Measurements from ENCODE around the gene NPNT. TPM values are rescaled to one million over a fixed set of nuclear protein-coding genes. Genes with fewer than 3 reads are reported as not detected.

The NPNT gene
- polyA plus RNA-seq, 1 of the 3 experiments (the other 2 are of a cell fraction), result not detected

GRCh38 chr4:105989485-105990242, 94.4 kb downstream of the NPNT start:
- no peak for DNase-seq
- no peaks in the 10 kb centered on the region for H3K79me2 ChIP-seq (ENCODE audit: insufficient read depth)
- WGBS (ENCODE audit: low lambda C conversion rate), result 65% methylated on average over 2 of the region's 2 CpGs
- peaks cover 0 to 16% of the 10 kb centered on the region in 2 experiments; a peak in 2 of 4 replicates for H3K4me1 ChIP-seq (ENCODE audit: control insufficient read depth in 1 of 2, insufficient read depth in 2 of 2, low read depth in 1 of 2, low read length in 1 of 2)
- H4K20me1 ChIP-seq (ENCODE audit: insufficient read depth), result no peaks in the 10 kb centered on the region
- H3K27me3 ChIP-seq (ENCODE audit: insufficient read depth), result no peaks in the 10 kb centered on the region
- H3F3A ChIP-seq (replicated peaks; ENCODE audit: insufficient read depth), result no peaks in the 10 kb centered on the region
- no peak overlapping the region; a peak in 1 of 4 replicates for H3K27ac ChIP-seq (ENCODE audit: low read depth in 2 of 2, low read length in 1 of 2)
- ChIA-PET POLR2A (no interaction called here), CTCF (no interaction called here)
- H3K36me3 ChIP-seq (replicated peaks in 1 of 2; ENCODE audit: control insufficient read depth in 1 of 2, insufficient read depth in 2 of 2, low read length in 1 of 2), result no peaks in the 10 kb centered on the region
- H3K9me2 ChIP-seq, result no peaks in the 10 kb centered on the region
- H2AFZ ChIP-seq (ENCODE audit: low read depth), result no peak overlapping the region
- TF ChIP-seq TCF12 (IDR thresholded peaks at IDR 0.05) (no peak), RAD21 (IDR thresholded peaks at IDR 0.05; ENCODE audit: low read length) (no peak), MEF2A (IDR thresholded peaks at IDR 0.05; ENCODE audit: borderline replicate concordance, low read depth) (no peak), RFX5 (IDR thresholded peaks at IDR 0.05; ENCODE audit: low read length) (no peak), FOXJ3 (CRISPR knock-in tag; IDR thresholded peaks at IDR 0.05) (no peak), JUND (IDR thresholded peaks at IDR 0.05) (no peak), RCOR1 (IDR thresholded peaks at IDR 0.05; ENCODE audit: low read length) (no peak), EZH2phosphoT487 (IDR thresholded peaks at IDR 0.05; ENCODE audit: borderline replicate concordance, low read depth) (no peak), NRF1 (IDR thresholded peaks at IDR 0.05; ENCODE audit: low read depth, low read length) (no peak), NFIC (IDR thresholded peaks at IDR 0.05; ENCODE audit: borderline replicate concordance) (no peak), SMC3 (IDR thresholded peaks at IDR 0.05; ENCODE audit: low read depth, low read length) (no peak), FOXM1 (IDR thresholded peaks at IDR 0.05; ENCODE audit: low read depth) (no peak), ELF1 (IDR thresholded peaks at IDR 0.05) (no peak), PBX3 (IDR thresholded peaks at IDR 0.05) (no peak), YY1 (IDR thresholded peaks at IDR 0.05; ENCODE audit: low read depth) (no peak), TAF1 (IDR thresholded peaks at IDR 0.05; ENCODE audit: borderline replicate concordance, low read depth, low read length) (no peak), GATA2 (CRISPR knock-in tag; IDR thresholded peaks at IDR 0.05) (no peak), MAX (IDR thresholded peaks at IDR 0.05; ENCODE audit: low read depth) (no peak), MXI1 (IDR thresholded peaks at IDR 0.05; ENCODE audit: low read depth, low read length) (no peak), GABPA (IDR thresholded peaks at IDR 0.05; ENCODE audit: low read depth) (no peak)
- H3K4me3 ChIP-seq (ENCODE audit: low read depth in 2 of 2, low read length in 1 of 2), result no peak overlapping the region
- H3K9me3 ChIP-seq, result no peaks in the 10 kb centered on the region
- H3K4me2 ChIP-seq, result no peak overlapping the region
- no peak overlapping the region for H3K9ac ChIP-seq

- no peak overlapping the region for H3K9ac ChIP-seq
- no peaks in the 10 kb centered on the region for H3K36me3 ChIP-seq (replicated peaks in 1 of 2; ENCODE audit: control insufficient read depth in 1 of 2, insufficient read depth in 2 of 2, low read length in 1 of 2)
- TF ChIP-seq NFIC (IDR thresholded peaks at IDR 0.05; ENCODE audit: borderline replicate concordance) (peak; percentile 54), PBX3 (IDR thresholded peaks at IDR 0.05) (peak; percentile 34; the same call in 1 of the 2 replicates), TCF12 (IDR thresholded peaks at IDR 0.05) (peak; percentile 70), USF1 (IDR thresholded peaks at IDR 0.05; ENCODE audit: borderline replicate concordance, low read depth) (no peak), SIN3A (IDR thresholded peaks at IDR 0.05; ENCODE audit: borderline replicate concordance, low read depth, low read length) (no peak), EP300 (IDR thresholded peaks at IDR 0.05; ENCODE audit: borderline replicate concordance in 1 of 2, low read depth in 1 of 2, low read length in 1 of 2) (0 out of 4 replicates have a peak, but pooled peaks of 1 of the 2 experiments have one; percentile 26), RAD21 (IDR thresholded peaks at IDR 0.05; ENCODE audit: low read length) (peak; percentile 7; the same call in 1 of the 2 replicates), ELF1 (IDR thresholded peaks at IDR 0.05) (no peak)
- no peak overlapping the region for H3K4me2 ChIP-seq
- H2AFZ ChIP-seq (ENCODE audit: low read depth), result no peak overlapping the region
- peak overlapping the region; percentile 27 to 65; a peak in 2 of 4 replicates for H3K27ac ChIP-seq (ENCODE audit: low read depth in 2 of 2, low read length in 1 of 2)
- ChIA-PET POLR2A (no interaction called here), CTCF (interaction anchor here (0.5 to 1.0 kb wide), 2 partner anchors 17 to 20 kb away, joined by 3 read pairs; no protein-coding TSS in a partner anchor)
- H3F3A ChIP-seq (replicated peaks; ENCODE audit: insufficient read depth), result no peaks in the 10 kb centered on the region
- peaks cover 0 to 20% of the 10 kb centered on the region in 2 experiments; a peak in 2 of 4 replicates for H3K4me1 ChIP-seq (ENCODE audit: control insufficient read depth in 1 of 2, insufficient read depth in 2 of 2, low read depth in 1 of 2, low read length in 1 of 2)
- no peaks in the 10 kb centered on the region for H3K9me3 ChIP-seq
- no peaks in the 10 kb centered on the region for H3K79me2 ChIP-seq (ENCODE audit: insufficient read depth)
- H3K9me2 ChIP-seq, result no peaks in the 10 kb centered on the region
- DNase-seq, result peak; percentile 23
- no peaks in the 10 kb centered on the region for H4K20me1 ChIP-seq (ENCODE audit: insufficient read depth)
- 73% methylated on average over 2 of the region's 3 CpGs for WGBS (ENCODE audit: low lambda C conversion rate)
- H3K4me3 ChIP-seq (ENCODE audit: low read depth in 2 of 2, low read length in 1 of 2), result no peak overlapping the region
- no peaks in the 10 kb centered on the region for H3K27me3 ChIP-seq (ENCODE audit: insufficient read depth)
Measured at GRCh38 chr4:105990933-105991332, 95.7 kb downstream of the NPNT start.

Measured in SK-N-SH (cell line).